Measurements from ENCODE around the gene LAMA2.

DNA sequence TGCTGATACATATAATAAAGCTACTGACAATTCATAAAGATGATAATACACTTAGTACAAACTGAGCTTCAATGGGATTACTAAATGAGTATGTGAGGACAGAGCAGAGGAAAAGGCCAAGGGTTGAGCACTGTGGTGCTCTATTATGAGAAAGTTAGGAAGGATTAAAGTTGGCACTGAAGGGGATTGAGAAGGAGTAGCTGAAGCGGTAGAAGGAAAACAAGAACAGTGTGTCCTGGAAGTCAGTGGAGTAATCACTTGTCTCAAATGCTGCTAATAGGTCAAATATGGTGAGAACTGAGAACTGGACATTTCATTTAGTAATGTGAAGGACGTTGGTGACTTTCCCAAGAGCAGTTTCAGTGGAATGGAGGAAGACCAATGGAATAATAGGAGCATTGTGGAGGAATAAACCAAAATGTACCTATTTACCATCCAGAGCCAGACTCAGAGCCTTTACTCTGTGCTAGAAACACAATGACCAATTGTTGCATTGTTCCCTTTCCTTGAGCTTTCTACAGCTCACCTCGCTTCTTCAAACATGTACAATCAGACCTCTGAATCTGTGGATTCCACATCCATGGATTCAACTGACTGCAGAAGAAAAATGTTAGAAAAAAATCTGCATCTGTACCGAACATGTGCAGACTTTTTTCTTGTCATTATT lies 255.9 kb downstream of the LAMA2 start:
- TF ChIP-seq, protein P1, sequence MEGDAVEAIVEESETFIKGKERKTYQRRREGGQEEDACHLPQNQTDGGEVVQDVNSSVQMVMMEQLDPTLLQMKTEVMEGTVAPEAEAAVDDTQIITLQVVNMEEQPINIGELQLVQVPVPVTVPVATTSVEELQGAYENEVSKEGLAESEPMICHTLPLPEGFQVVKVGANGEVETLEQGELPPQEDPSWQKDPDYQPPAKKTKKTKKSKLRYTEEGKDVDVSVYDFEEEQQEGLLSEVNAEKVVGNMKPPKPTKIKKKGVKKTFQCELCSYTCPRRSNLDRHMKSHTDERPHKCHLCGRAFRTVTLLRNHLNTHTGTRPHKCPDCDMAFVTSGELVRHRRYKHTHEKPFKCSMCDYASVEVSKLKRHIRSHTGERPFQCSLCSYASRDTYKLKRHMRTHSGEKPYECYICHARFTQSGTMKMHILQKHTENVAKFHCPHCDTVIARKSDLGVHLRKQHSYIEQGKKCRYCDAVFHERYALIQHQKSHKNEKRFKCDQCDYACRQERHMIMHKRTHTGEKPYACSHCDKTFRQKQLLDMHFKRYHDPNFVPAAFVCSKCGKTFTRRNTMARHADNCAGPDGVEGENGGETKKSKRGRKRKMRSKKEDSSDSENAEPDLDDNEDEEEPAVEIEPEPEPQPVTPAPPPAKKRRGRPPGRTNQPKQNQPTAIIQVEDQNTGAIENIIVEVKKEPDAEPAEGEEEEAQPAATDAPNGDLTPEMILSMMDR (IDR thresholded peaks at IDR 0.05; ENCODE audit: control extremely low read depth in 1 of 3, insufficient read depth in 1 of 3, low read depth in 1 of 3, low read length in 3 of 3), result no peak
- TF ChIP-seq POLR2A (IDR thresholded peaks at IDR 0.05; ENCODE audit: control extremely low read depth in 1 of 2, low read depth in 2 of 2, low read length in 2 of 2), result no peak
- no peak for TF ChIP-seq USF2 (IDR thresholded peaks at IDR 0.05; ENCODE audit: low read length)
- no peak for TF ChIP-seq EP300 (IDR thresholded peaks at IDR 0.05; ENCODE audit: borderline replicate concordance in 1 of 2, low read depth in 2 of 2, low read length in 2 of 2)
- no peak for TF ChIP-seq BACH1 (IDR thresholded peaks at IDR 0.05; ENCODE audit: low read length)
- no peak for TF ChIP-seq SP4 (IDR thresholded peaks at IDR 0.05; ENCODE audit: low read length)
- TF ChIP-seq EZH2 (IDR thresholded peaks at IDR 0.05; ENCODE audit: low read depth, low read length, severe bottlenecking), result no peak
- TF ChIP-seq JUN (IDR thresholded peaks at IDR 0.05; ENCODE audit: low read depth, low read length), result no peak
- TF ChIP-seq, protein P2, sequence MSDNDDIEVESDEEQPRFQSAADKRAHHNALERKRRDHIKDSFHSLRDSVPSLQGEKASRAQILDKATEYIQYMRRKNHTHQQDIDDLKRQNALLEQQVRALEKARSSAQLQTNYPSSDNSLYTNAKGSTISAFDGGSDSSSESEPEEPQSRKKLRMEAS (IDR thresholded peaks at IDR 0.05), result no peak
- no peak for TF ChIP-seq POLR2AphosphoS5 (IDR thresholded peaks at IDR 0.05; ENCODE audit: low read depth, low read length)
- TF ChIP-seq MAFK (IDR thresholded peaks at IDR 0.05; ENCODE audit: low read depth, low read length), result no peak
- TF ChIP-seq EGR1 (IDR thresholded peaks at IDR 0.05; ENCODE audit: borderline replicate concordance, low read depth, low read length), result no peak
- no peak for TF ChIP-seq NRF1 (IDR thresholded peaks at IDR 0.05; ENCODE audit: low read depth, low read length)
